ENCODE measurements around the gene TCF12.
A peak's percentile ranks its signal among the peaks of the same experiment; 100 is the strongest.
"Not testable (repeated sequence)": the region's sequence is repeated elsewhere in the genome, so short reads cannot be mapped to it uniquely, and the experiment has no call there.

TCF12 gene

GRCh38 chr15:57134071-57134605 lies 215.7 kb downstream of the TCF12 start:
- DNase-seq: no peak
- in situ Hi-C loops (cut with MboI; ENCODE audit: low pct_unique_long_range_greater_than_20kb, low sequenced_read_pairs): no loop called here

DNA sequence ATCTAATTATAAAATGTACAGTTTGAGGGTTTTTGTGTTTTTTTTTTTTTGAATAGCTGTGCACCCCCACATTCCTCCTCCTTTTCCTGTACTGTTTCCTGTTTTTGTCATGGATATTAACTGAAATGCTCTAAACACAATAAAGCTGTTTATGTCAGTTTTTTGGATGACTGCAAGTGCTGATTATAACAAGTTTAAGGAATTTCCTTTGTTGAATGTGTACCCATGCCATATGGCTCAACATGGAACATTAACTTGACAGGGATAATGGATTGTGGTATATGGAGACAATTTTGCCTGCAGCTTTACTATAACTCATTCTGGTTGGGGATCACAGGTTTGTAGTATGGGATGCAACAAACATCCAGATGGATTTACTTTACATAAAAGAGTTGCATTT lies 216.4 kb downstream of the TCF12 start:
- in situ Hi-C loops (cut with MboI; ENCODE audit: low pct_unique_long_range_greater_than_20kb, low sequenced_read_pairs): no loop called here
- DNase-seq: peak; percentile 49

DNA sequence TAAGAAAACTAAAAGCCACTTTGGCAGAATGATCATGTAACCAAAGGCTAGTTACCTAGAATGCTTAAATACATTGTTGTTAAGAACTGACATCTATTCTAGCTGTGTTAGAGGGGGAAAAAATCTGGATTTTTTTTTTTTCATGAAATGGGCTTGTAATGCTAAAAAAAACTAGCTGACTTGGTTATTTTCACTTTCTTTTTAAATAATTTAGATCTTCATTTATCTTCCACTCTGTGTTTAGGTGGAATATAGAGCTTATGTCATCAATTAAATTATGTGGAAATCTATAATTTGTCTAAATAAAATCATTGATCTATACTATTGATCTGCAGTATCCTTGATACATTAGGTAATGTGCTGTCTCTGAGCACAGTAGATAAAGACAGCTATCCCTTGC lies 217.4 kb downstream of the TCF12 start:
- no peak for DNase-seq
- in situ Hi-C loops (cut with MboI; ENCODE audit: low pct_unique_long_range_greater_than_20kb, low sequenced_read_pairs): no loop called here

GRCh38 chr15:57138349-57138788 lies 219.9 kb downstream of the TCF12 start:
- DNase-seq: peak; percentile 55
- in situ Hi-C loops (cut with MboI; ENCODE audit: low pct_unique_long_range_greater_than_20kb, low sequenced_read_pairs): no loop called here

- in situ Hi-C loops (cut with MboI; ENCODE audit: low pct_unique_long_range_greater_than_20kb, low sequenced_read_pairs): no loop called here
- no peak for DNase-seq
Observed at GRCh38 chr15:57143511-57144078, 225.2 kb downstream of the TCF12 start.

- no peak for DNase-seq
- in situ Hi-C loops (cut with MboI; ENCODE audit: low pct_unique_long_range_greater_than_20kb, low sequenced_read_pairs): no loop called here
Observed at GRCh38 chr15:57144448-57144847, 226.0 kb downstream of the TCF12 start.

GRCh38 chr15:57146506-57147201 lies 228.2 kb downstream of the TCF12 start:
- DNase-seq: peak; percentile 61
- in situ Hi-C loops (cut with MboI; ENCODE audit: low pct_unique_long_range_greater_than_20kb, low sequenced_read_pairs): no loop called here

- no peak for DNase-seq
- in situ Hi-C loops (cut with MboI; ENCODE audit: low pct_unique_long_range_greater_than_20kb, low sequenced_read_pairs): no loop called here
Observed at GRCh38 chr15:57147621-57148020, 229.2 kb downstream of the TCF12 start.

DNA sequence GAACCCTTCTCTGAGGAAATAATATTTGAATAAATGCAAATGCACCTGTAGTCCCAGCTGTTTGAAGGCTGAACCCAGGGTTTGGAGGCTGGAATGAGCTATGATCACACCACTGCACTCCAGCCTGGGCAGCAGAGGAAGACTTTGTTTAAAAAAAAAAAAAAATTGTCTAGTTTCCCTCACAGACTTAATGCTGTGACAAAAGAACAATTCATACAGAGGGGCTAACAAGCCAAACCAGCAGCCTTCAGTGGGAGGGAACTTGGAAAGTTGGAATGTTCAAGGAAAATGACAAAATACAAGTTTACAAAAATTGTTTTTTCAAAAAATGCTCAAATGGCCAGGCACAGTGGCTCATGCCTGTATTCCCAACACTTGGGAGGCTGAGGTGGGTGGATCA lies 229.8 kb downstream of the TCF12 start:
- no peak for DNase-seq
- in situ Hi-C loops (cut with MboI; ENCODE audit: low pct_unique_long_range_greater_than_20kb, low sequenced_read_pairs): no loop called here

- in situ Hi-C loops (cut with MboI; ENCODE audit: low pct_unique_long_range_greater_than_20kb, low sequenced_read_pairs): no loop called here
- no peak for DNase-seq
Observed at GRCh38 chr15:57149196-57149595, 230.8 kb downstream of the TCF12 start.

GRCh38 chr15:57150066-57150865 lies 231.8 kb downstream of the TCF12 start:
- in situ Hi-C loops (cut with MboI; ENCODE audit: low pct_unique_long_range_greater_than_20kb, low sequenced_read_pairs): no loop called here
- DNase-seq: no peak

- DNase-seq; in situ Hi-C loops (cut with MboI; ENCODE audit: low pct_unique_long_range_greater_than_20kb, low sequenced_read_pairs): not testable (repeated sequence)
Observed at GRCh38 chr15:57150866-57151203, 232.4 kb downstream of the TCF12 start.

- no peak for DNase-seq
- in situ Hi-C loops (cut with MboI; ENCODE audit: low pct_unique_long_range_greater_than_20kb, low sequenced_read_pairs): no loop called here
Observed at GRCh38 chr15:57152133-57152532, 233.7 kb downstream of the TCF12 start.

DNA sequence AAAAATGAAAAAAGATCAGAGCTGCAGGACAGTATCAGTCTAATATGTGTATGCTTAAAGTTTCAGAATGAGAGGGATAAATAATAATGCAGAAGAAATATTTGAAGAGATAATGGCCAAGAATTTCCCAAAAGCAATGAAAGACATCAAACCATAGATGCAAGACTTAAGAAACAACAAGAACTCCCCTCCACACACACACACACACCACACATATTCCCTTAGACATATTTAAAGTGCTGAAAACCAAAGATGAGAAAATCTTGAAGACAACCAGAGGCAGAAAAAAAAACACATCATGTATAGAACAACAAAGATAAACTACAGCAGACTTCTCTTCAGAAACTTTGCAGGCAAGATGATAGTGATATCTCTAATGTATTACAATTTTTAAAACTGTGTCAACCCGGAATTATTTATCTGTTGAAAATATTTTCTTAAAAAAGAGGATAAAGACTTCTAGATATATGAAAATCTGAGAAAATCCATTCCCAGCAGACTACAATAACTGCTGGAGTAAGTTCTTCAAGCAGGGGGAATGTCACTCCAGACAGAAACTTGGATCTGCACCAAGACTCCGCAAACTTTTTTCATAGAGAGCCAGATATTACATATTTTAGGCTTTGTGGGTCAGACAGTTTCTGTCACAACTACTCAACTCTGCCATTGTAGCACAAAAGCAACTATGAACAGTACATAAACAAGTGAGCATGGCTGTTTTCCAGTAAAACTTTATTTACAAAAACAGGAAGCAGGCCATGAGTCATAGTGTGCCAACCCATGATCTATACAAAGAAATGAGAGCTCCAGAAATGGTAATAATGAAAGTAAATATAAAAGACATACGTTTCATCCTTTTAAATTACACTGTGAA lies 234.5 kb downstream of the TCF12 start:
- no peak for DNase-seq
- in situ Hi-C loops (cut with MboI; ENCODE audit: low pct_unique_long_range_greater_than_20kb, low sequenced_read_pairs): no loop called here

DNA sequence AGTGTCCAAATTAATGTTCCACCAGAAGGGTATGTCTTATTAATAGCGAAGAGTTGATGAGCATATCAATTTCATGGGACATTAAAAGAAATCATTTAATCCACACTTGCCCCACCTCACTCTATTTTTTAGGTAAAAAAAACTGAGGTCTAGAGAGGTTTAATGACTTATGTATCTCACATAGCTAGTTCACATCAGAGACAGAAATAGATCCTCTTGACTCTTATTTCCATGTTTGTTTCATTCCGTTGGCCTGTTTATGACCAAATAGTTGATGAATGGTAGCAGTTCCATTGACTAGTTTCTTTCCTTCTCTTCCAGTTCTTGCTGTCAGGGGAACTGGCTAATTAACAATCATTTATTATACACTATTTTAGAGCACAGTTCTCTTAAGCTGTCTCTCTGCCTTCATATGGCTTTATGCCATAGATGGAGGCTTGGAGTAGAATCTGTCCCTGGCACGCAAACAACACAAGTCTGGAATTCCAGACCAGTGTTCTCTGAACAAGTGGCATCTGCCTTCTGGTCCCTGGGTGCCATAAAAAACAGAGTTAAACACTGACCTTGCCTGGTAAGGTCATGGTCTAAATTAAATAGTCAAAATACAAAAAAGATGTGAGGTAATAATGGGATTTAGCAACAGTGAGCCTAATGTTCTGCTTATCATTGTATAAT lies 237.9 kb downstream of the TCF12 start:
- in situ Hi-C loops (cut with MboI; ENCODE audit: low pct_unique_long_range_greater_than_20kb, low sequenced_read_pairs): no loop called here
- DNase-seq: no peak

- in situ Hi-C loops (cut with MboI; ENCODE audit: low pct_unique_long_range_greater_than_20kb, low sequenced_read_pairs): no loop called here
Observed at GRCh38 chr15:57158589-57158988, 240.1 kb downstream of the TCF12 start.

DNA sequence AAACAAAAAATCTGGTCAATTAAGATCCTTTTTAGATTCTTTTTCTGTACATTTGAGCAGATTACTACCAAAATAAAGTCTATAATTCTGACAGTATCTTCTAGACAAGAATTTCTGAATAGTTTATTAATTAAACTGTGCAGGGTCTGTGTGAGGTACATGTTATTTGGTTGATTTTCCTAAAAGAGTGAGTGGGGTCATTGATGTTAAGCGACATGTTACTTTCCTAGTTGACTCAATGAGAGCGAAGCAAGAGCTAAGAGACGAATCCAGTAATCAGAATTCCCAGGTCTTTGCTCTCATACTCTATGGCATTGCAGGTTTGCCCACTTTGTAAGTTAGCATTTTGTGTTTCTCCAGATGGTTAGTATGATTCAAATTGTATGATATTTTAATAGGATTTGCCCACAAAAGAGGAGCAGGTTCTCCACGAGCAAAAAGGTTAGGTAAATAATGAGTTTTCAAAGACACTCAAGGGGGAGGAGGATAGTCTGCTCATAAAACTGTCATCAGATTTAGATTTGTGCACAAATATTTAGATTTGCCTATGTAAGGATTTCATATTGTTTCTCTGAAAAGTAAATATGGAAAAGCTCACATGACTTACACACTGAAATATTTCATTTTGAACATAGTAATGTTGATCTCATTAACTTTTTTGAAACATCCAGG lies 240.7 kb downstream of the TCF12 start:
- in situ Hi-C loops (cut with MboI; ENCODE audit: low pct_unique_long_range_greater_than_20kb, low sequenced_read_pairs): no loop called here
- no peak for DNase-seq

More at GRCh38 chr15:57158589-57158988, 240.1 kb downstream of the TCF12 start:
- no peak for DNase-seq

DNA sequence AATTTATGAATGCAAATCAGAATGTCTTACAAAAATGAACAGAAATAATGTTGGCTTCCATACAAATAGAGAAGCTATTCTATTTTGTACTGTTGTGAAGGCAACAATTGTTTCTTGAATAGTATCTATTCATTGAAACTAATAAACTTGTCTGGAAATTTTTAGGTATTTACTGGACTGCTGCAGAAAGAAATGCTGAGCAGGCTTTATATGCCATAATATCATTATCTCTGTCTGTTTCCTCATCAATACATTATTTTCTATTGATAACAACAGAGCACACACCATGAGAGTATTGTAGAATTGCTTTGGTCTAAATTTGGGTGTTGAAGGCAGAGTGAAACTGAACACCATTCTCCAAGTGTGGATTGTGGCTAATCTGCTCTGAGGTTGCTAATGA lies 241.3 kb downstream of the TCF12 start:
- in situ Hi-C loops (cut with MboI; ENCODE audit: low pct_unique_long_range_greater_than_20kb, low sequenced_read_pairs): no loop called here
- no peak for DNase-seq
